ENCODE results near the gene ANHX. TPM values are rescaled to one million over a fixed set of nuclear protein-coding genes. Genes with fewer than 3 reads are reported as not detected.

The ANHX gene
- total and polyA plus RNA-seq, 5 experiments from 2014 or later: not detected

DNA sequence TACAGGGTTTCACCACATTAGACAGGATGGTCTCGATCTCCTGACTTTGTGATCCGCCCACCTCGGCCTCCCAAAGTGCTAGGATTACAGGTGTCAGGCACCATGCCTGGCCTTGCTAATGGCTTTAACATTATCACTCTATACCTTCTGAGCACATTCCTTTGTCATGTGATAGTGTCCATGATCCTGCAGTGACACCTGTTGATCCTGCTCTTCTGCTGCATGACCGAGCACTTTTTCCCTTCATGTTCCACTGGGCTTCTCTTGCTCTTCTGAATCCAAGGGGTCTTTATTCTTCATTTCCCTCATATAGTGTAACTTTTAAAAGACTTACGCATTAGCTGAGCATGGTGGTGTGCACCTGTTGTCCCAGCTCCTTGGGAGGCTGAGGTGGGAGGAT lies 42.8 kb downstream of the ANHX start:
- H3K36me3 Mint-ChIP-seq: peaks cover 71 to 88% (median 88%) of the 10 kb centered on the region in 3 donors
- no peak for ATAC-seq
- H3K4me3 Mint-ChIP-seq: no peak overlapping the region
- no peaks in the 10 kb centered on the region for H3K4me1 Mint-ChIP-seq
- POLR2A ChIA-PET: no interaction called here
- no peak for DNase-seq
- H3K9me3 Mint-ChIP-seq: peaks cover 0 to 93% (median 61%) of the 10 kb centered on the region in 9 donors
- H3K27me3 Mint-ChIP-seq: no peaks in the 10 kb centered on the region
- H3K27ac Mint-ChIP-seq: no peak overlapping the region

DNA sequence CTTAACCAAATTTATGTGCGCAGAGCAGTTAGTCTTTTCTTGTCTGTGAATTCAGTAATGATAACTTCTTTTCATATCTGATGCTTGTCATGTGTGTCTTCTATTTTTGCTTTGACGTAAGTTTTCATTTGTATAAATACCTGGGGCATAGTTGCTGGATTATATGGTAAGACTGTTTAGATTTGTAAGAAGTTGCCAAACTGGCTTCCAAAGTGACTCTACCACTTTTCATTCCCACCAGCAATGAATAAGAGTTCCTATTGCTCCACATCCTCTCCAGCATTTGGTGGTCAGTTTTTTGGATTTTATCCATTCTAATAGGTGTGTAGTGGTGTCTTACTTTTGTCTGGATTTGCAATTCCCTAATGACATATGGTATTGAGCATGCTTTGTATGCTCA lies 45.5 kb downstream of the ANHX start:
- DNase-seq (no peak), ATAC-seq (no peak)
- H3K27me3 Mint-ChIP-seq: no peaks in the 10 kb centered on the region
- peaks cover 86 to 100% (median 100%) of the 10 kb centered on the region in 3 donors for H3K36me3 Mint-ChIP-seq
- H3K27ac Mint-ChIP-seq: no peak overlapping the region
- POLR2A ChIA-PET: no interaction called here
- peaks cover 0 to 100% (median 62%) of the 10 kb centered on the region in 9 donors for H3K9me3 Mint-ChIP-seq
- H3K4me1 Mint-ChIP-seq: peaks cover 3 to 6% (median 4%) of the 10 kb centered on the region in 4 donors
- peak overlapping the region in 2 of 10 donors; percentile 7 to 18 for H3K4me3 Mint-ChIP-seq

DNA sequence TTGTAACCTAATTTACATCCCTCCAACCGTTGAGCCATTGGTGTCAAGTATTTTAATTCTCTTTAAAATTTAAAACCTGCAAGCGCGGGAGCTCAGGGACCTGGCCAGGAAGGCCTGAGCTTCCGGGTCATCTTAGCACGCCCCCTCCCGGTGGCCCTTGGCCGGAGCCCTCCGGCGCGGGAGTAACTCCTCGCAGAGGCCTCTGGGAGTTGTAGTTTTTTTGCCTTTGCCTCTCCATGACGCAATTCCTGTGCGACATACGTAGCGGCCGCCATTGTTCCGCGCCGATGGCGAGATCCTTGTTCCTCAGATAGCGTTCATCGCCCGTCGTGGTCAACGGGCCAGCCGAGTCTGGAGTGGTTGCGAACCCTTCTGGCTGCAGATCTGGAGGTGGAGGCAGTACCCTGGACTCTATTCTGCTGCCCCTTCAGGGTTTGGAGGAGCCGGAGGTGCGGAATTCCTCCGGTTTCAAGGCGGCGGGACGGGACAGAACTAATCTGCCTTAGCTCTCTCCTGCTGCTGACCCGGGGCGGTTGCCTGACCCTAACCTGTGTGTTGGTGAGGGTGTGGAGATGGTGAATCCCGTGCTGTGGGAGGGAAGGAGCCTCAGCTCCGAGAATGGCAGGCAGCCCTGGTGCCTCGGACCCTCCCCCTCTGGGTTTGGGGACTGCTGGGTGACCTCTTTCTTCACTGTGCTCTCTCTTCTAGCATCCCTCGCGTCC lies 54.3 kb downstream of the ANHX start, which contains the start of gene ZNF268:
ZNF268 (plus strand) TSS at position 258 of the 722 bp plus-strand sequence. CDS start 503 bp downstream, outside the sequence.
- Mint-ChIP-seq H3K36me3 (peaks cover 44 to 66% (median 59%) of the 10 kb centered on the region in 3 donors), H3K27me3 (no peaks in the 10 kb centered on the region), H3K9me3 (peaks cover 17 to 91% (median 55%) of the 10 kb centered on the region in 9 donors), H3K4me1 (peaks cover 18 to 30% (median 21%) of the 10 kb centered on the region in 4 donors), H3K4me3 (peak within 1 kb of the TSS; percentile 90 to 97 (median 94)), H3K27ac (peak within 1 kb of the TSS; percentile 89 to 97 (median 94))
- peak; percentile 87 to 94 for ATAC-seq
- POLR2A ChIA-PET: interaction anchor here (0.5 to 2.3 kb wide), 7 partner anchors 50 to 422 kb away, joined by 3 to 26 read pairs (median 4); partner anchors contain the start of genes ZNF10, ZNF26 and ZNF891
- peak; percentile 74 to 95 (median 86) for DNase-seq

DNA sequence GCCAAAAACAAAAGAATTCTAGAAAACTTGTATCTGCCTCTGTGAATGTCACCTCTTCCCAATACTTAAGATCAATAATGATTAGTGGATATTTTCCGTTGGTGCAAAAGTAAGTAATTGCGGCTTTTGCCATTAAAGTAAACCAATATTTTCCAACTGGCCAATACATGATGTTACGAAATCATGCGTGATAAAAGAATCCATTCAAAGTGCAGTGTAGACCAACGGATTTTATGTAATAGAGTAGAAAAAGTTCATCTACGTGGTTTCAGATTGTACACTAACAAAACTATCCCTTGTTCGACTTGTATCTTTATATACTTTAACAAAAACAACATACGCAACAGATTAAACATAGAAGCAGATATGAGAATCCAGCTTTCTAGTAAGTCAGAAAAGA lies 55.0 kb downstream of the ANHX start:
- peak overlapping the region in 1 of 10 donors; percentile 92 for H3K27ac Mint-ChIP-seq
- H3K9me3 Mint-ChIP-seq: peaks cover 25 to 91% (median 60%) of the 10 kb centered on the region in 9 donors
- peak overlapping the region in 8 of 10 donors; percentile 28 to 91 (median 66) for H3K4me3 Mint-ChIP-seq
- peaks cover 37 to 62% (median 61%) of the 10 kb centered on the region in 3 donors for H3K36me3 Mint-ChIP-seq
- POLR2A ChIA-PET: interaction anchor here (0.6 to 2.3 kb wide), 5 partner anchors 50 to 229 kb away, joined by 4 to 26 read pairs (median 16); partner anchors contain the start of genes ZNF10, ZNF26 and ZNF891
- no peaks in the 10 kb centered on the region for H3K27me3 Mint-ChIP-seq
- ATAC-seq (no peak), DNase-seq (no peak)
- peaks cover 18 to 28% (median 21%) of the 10 kb centered on the region in 4 donors for H3K4me1 Mint-ChIP-seq

DNA sequence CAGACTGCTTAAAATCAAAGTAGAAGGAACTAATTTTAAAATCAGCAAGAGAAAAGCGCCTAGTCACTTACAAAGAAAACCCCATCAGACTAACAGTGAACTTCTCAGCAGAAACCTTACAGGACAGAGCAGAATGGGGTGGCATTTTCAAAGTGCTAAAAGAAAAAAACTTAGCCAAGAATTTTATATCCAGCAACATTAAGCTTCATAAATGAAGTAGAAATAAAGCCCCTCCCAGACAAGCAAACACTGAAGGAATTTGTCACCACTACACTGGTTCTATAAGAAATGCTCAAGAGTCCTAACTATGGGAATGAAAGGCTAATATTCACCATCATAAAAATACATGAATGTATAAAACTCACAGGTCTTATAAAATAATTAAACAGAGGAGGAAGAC lies 60.8 kb downstream of the ANHX start:
- no peaks in the 10 kb centered on the region for H3K4me1 Mint-ChIP-seq
- POLR2A ChIA-PET: interaction anchor here (0.6 kb wide), 1 partner anchor 20 kb away, joined by 3 read pairs; no protein-coding TSS in a partner anchor
- H3K27ac Mint-ChIP-seq: no peak overlapping the region
- DNase-seq (no peak), ATAC-seq (no peak)
- H3K9me3 Mint-ChIP-seq: peaks cover 25 to 89% (median 51%) of the 10 kb centered on the region in 9 donors
- H3K27me3 Mint-ChIP-seq: no peaks in the 10 kb centered on the region
- no peak overlapping the region for H3K4me3 Mint-ChIP-seq
- H3K36me3 Mint-ChIP-seq: peaks cover 0 to 49% (median 36%) of the 10 kb centered on the region in 3 donors

DNA sequence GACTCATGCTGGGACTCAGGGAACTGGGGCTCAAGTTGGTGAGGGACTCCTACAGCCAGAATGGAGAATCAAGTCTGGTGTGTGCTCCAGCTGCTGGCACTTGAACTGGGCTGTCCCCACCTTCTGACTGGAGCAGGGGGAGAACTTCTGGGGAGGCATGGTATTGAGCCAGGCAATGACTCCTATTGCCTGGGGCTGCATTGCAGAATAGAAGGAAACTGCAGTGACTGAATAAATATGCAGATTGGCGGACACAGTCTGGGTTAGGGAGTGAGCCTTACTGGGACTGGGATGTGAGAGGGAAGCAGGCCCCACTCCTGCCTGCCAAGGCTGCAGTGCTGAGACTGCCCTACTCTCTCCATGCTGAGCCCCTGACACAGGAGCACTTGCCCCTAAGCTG lies 63.2 kb downstream of the ANHX start:
- DNase-seq: no peak
- POLR2A ChIA-PET: interaction anchor here (0.6 kb wide), 1 partner anchor 23 kb away, joined by 4 read pairs; no protein-coding TSS in a partner anchor
- no peak overlapping the region for H3K4me3 Mint-ChIP-seq

More for the DNA sequence above, 63.2 kb downstream of the ANHX start:
- H3K27me3 Mint-ChIP-seq: no peaks in the 10 kb centered on the region
- H3K4me1 Mint-ChIP-seq: no peaks in the 10 kb centered on the region
- no peak for ATAC-seq
- peaks cover 0 to 52% (median 41%) of the 10 kb centered on the region in 3 donors for H3K36me3 Mint-ChIP-seq
- peaks cover 20 to 89% (median 55%) of the 10 kb centered on the region in 9 donors for H3K9me3 Mint-ChIP-seq
- no peak overlapping the region for H3K27ac Mint-ChIP-seq

Other genes starting within 250 kb of the ANHX start
- 10 to 100 TPM; 30.0 to 34.2 TPM for gene ZNF26, start 249.5 kb downstream of the ANHX start, total RNA-seq
- gene ZNF26, start 249.5 kb downstream of the ANHX start, polyA plus RNA-seq: 10 to 100 TPM; 10.6 to 19.2 (median 15.6) TPM
- gene ZNF84, start 198.4 kb downstream of the ANHX start, total RNA-seq: 10 to 100 TPM; 58.3 to 60.3 TPM
- gene ZNF84, start 198.4 kb downstream of the ANHX start, polyA plus RNA-seq: 10 to 100 TPM; 16.9 to 19.0 (median 18.2) TPM
- gene ZNF140, start 155.0 kb downstream of the ANHX start, total RNA-seq: 10 to 100 TPM; 22.6 to 26.4 TPM
- 10 to 100 TPM; 18.4 to 22.3 (median 22.0) TPM for gene ZNF140, start 155.0 kb downstream of the ANHX start, polyA plus RNA-seq
- 1 to 10 TPM; 7.0 to 8.1 TPM for gene ZNF891, start 105.6 kb downstream of the ANHX start, total RNA-seq
- under 1 TPM; 0.35 to 0.82 (median 0.69) TPM for gene ZNF891, start 105.6 kb downstream of the ANHX start, polyA plus RNA-seq
- gene ZNF10, start 105.2 kb downstream of the ANHX start, total RNA-seq: 10 to 100 TPM; 24.3 TPM
- 10 to 100 TPM; 12.7 to 15.1 (median 14.1) TPM for gene ZNF10, start 105.2 kb downstream of the ANHX start, polyA plus RNA-seq
- 10 to 100 TPM; 32.8 to 36.6 TPM for gene ZNF268, start 54.4 kb downstream of the ANHX start, total RNA-seq
- 10 to 100 TPM; 15.3 to 18.3 (median 16.3) TPM for gene ZNF268, start 54.4 kb downstream of the ANHX start, polyA plus RNA-seq

All from naive thymus-derived CD8-positive, alpha-beta T cell (primary cell).